ENCODE data around the gene CNOT1. TPM values are rescaled to one million over a fixed set of nuclear protein-coding genes. Genes with fewer than 3 reads are reported as not detected.
A peak's percentile ranks its signal among the peaks of the same experiment; 100 is the strongest.
"Not testable (repeated sequence)": the region's sequence is repeated elsewhere in the genome, so short reads cannot be mapped to it uniquely, and the experiment has no call there.

The CNOT1 gene
- total and polyA plus RNA-seq, 5 experiments from 2014 or later, result 65.1 to 259 (median 95.9) TPM

- DNase-seq (no peak), ATAC-seq (no peak)
- Mint-ChIP-seq H3K9me3 (no peaks in the 10 kb centered on the region), H3K4me1 (peaks cover 3 to 10% (median 5%) of the 10 kb centered on the region in 4 donors), H3K27ac (peak overlapping the region in 1 of 10 donors; percentile 56), H3K36me3 (no peaks in the 10 kb centered on the region), H3K27me3 (peaks cover 0 to 14% (median 3%) of the 10 kb centered on the region in 5 donors), H3K4me3 (no peak overlapping the region)
- POLR2A ChIA-PET, result no interaction called here
These were observed 137.6 kb downstream of the CNOT1 start for GRCh38 chr16:58492066-58492465.

- H3K36me3 Mint-ChIP-seq, H3K4me1 Mint-ChIP-seq, H3K27ac Mint-ChIP-seq, DNase-seq, H3K4me3 Mint-ChIP-seq, ATAC-seq, POLR2A ChIA-PET, H3K9me3 Mint-ChIP-seq: not testable (repeated sequence)
- peaks cover 0 to 15% (median 10%) of the 10 kb centered on the region in 5 donors for H3K27me3 Mint-ChIP-seq
These were observed 139.1 kb downstream of the CNOT1 start for GRCh38 chr16:58490539-58490938.

GRCh38 chr16:58490065-58490464, 139.6 kb downstream of the CNOT1 start:
- H3K9me3 Mint-ChIP-seq, result no peaks in the 10 kb centered on the region
- no peak overlapping the region for H3K27ac Mint-ChIP-seq
- no peak overlapping the region for H3K4me3 Mint-ChIP-seq
- no peak for ATAC-seq
- DNase-seq, result no peak
- H3K27me3 Mint-ChIP-seq, result peaks cover 0 to 14% (median 9%) of the 10 kb centered on the region in 5 donors
- POLR2A ChIA-PET, result no interaction called here
- H3K4me1 Mint-ChIP-seq, result peaks cover 0 to 3% (median 2%) of the 10 kb centered on the region in 4 donors
- no peaks in the 10 kb centered on the region for H3K36me3 Mint-ChIP-seq

GRCh38 chr16:58488531-58488930, 141.1 kb downstream of the CNOT1 start:
- POLR2A ChIA-PET, result no interaction called here
- Mint-ChIP-seq H3K4me3 (no peak overlapping the region), H3K36me3 (no peaks in the 10 kb centered on the region), H3K9me3 (no peaks in the 10 kb centered on the region), H3K4me1 (peaks cover 0 to 3% (median 0%) of the 10 kb centered on the region in 4 donors), H3K27ac (no peak overlapping the region), H3K27me3 (peaks cover 2 to 14% (median 9%) of the 10 kb centered on the region in 5 donors)
- DNase-seq (no peak), ATAC-seq (no peak)

- H3K4me1 Mint-ChIP-seq, result peaks cover 0 to 3% (median 0%) of the 10 kb centered on the region in 4 donors
- peak overlapping the region in 3 of 10 donors; percentile 13 to 23 (median 22) for H3K4me3 Mint-ChIP-seq
- peak; percentile 53 to 81 (median 70) for DNase-seq
- H3K27ac Mint-ChIP-seq, result no peak overlapping the region
- H3K27me3 Mint-ChIP-seq, result peaks cover 4 to 17% (median 6%) of the 10 kb centered on the region in 5 donors
- POLR2A ChIA-PET, result interaction anchor here (0.6 kb wide), 1 partner anchor 151 kb away, joined by 3 read pairs; no protein-coding TSS in a partner anchor
- no peaks in the 10 kb centered on the region for H3K36me3 Mint-ChIP-seq
- H3K9me3 Mint-ChIP-seq, result no peaks in the 10 kb centered on the region
- peak; percentile 86 to 96 for ATAC-seq
These were observed 141.9 kb downstream of the CNOT1 start for GRCh38 chr16:58487566-58488351.

- Mint-ChIP-seq H3K4me3 (no peak overlapping the region), H3K4me1 (peaks cover 0 to 1% (median 0%) of the 10 kb centered on the region in 4 donors), H3K9me3 (no peaks in the 10 kb centered on the region), H3K36me3 (no peaks in the 10 kb centered on the region), H3K27me3 (peaks cover 6 to 35% (median 12%) of the 10 kb centered on the region in 5 donors), H3K27ac (no peak overlapping the region)
- no peak for ATAC-seq
- POLR2A ChIA-PET, result no interaction called here
- no peak for DNase-seq
These were observed 144.3 kb downstream of the CNOT1 start for GRCh38 chr16:58485184-58485887.

GRCh38 chr16:58481931-58482330, 147.7 kb downstream of the CNOT1 start:
- POLR2A ChIA-PET, result no interaction called here
- ATAC-seq (no peak), DNase-seq (no peak)
- no peaks in the 10 kb centered on the region for H3K9me3 Mint-ChIP-seq
- H3K36me3 Mint-ChIP-seq, result no peaks in the 10 kb centered on the region
- H3K4me1 Mint-ChIP-seq, result no peaks in the 10 kb centered on the region
- H3K27ac Mint-ChIP-seq, result no peak overlapping the region
- H3K27me3 Mint-ChIP-seq, result peaks cover 6 to 30% (median 12%) of the 10 kb centered on the region in 5 donors
- H3K4me3 Mint-ChIP-seq, result no peak overlapping the region

GRCh38 chr16:58481226-58481869, 148.3 kb downstream of the CNOT1 start:
- POLR2A ChIA-PET, result no interaction called here
- H3K27ac Mint-ChIP-seq, result no peak overlapping the region
- H3K4me1 Mint-ChIP-seq, result no peaks in the 10 kb centered on the region

GRCh38 chr16:58478427-58478826, 151.2 kb downstream of the CNOT1 start:
- Mint-ChIP-seq H3K4me3 (no peak overlapping the region), H3K27me3 (peaks cover 4 to 39% (median 12%) of the 10 kb centered on the region in 5 donors), H3K4me1 (peaks cover 0 to 4% (median 1%) of the 10 kb centered on the region in 4 donors), H3K9me3 (no peaks in the 10 kb centered on the region), H3K36me3 (no peaks in the 10 kb centered on the region), H3K27ac (no peak overlapping the region)
- POLR2A ChIA-PET, result interaction anchor here (0.7 kb wide), 1 partner anchor 360 kb away, joined by 4 read pairs; no protein-coding TSS in a partner anchor
- ATAC-seq, result no peak
- no peak for DNase-seq

More at GRCh38 chr16:58481226-58481869, 148.3 kb downstream of the CNOT1 start:
- DNase-seq, result no peak
- no peak for ATAC-seq
- no peak overlapping the region for H3K4me3 Mint-ChIP-seq
- peaks cover 5 to 25% (median 10%) of the 10 kb centered on the region in 5 donors for H3K27me3 Mint-ChIP-seq
- H3K36me3 Mint-ChIP-seq, result no peaks in the 10 kb centered on the region
- no peaks in the 10 kb centered on the region for H3K9me3 Mint-ChIP-seq

GRCh38 chr16:58476791-58477190, 152.8 kb downstream of the CNOT1 start:
- no peak overlapping the region for H3K27ac Mint-ChIP-seq
- peaks cover 0 to 4% (median 1%) of the 10 kb centered on the region in 4 donors for H3K4me1 Mint-ChIP-seq
- H3K27me3 Mint-ChIP-seq, result peaks cover 4 to 35% (median 13%) of the 10 kb centered on the region in 5 donors
- no peaks in the 10 kb centered on the region for H3K9me3 Mint-ChIP-seq
- no peak overlapping the region for H3K4me3 Mint-ChIP-seq
- no peaks in the 10 kb centered on the region for H3K36me3 Mint-ChIP-seq
- DNase-seq (no peak), ATAC-seq (no peak)
- POLR2A ChIA-PET, result no interaction called here

- no peaks in the 10 kb centered on the region for H3K36me3 Mint-ChIP-seq
- ATAC-seq (no peak), DNase-seq (no peak)
- POLR2A ChIA-PET, result no interaction called here
- H3K9me3 Mint-ChIP-seq, result no peaks in the 10 kb centered on the region
- H3K27me3 Mint-ChIP-seq, result peaks cover 8 to 35% (median 14%) of the 10 kb centered on the region in 5 donors
- H3K27ac Mint-ChIP-seq, result no peak overlapping the region
- H3K4me3 Mint-ChIP-seq, result no peak overlapping the region
- H3K4me1 Mint-ChIP-seq, result peaks cover 0 to 12% (median 1%) of the 10 kb centered on the region in 4 donors
These were observed 154.5 kb downstream of the CNOT1 start for GRCh38 chr16:58475091-58475619.

- Mint-ChIP-seq H3K36me3 (no peaks in the 10 kb centered on the region), H3K27me3 (peaks cover 9 to 42% (median 18%) of the 10 kb centered on the region in 5 donors), H3K4me1 (peaks cover 0 to 14% (median 1%) of the 10 kb centered on the region in 4 donors), H3K9me3 (no peaks in the 10 kb centered on the region), H3K27ac (no peak overlapping the region), H3K4me3 (no peak overlapping the region)
- DNase-seq (no peak), ATAC-seq (no peak)
- POLR2A ChIA-PET, result no interaction called here
These were observed 155.3 kb downstream of the CNOT1 start for GRCh38 chr16:58474296-58474695.

All from naive thymus-derived CD8-positive, alpha-beta T cell (primary cell).